ENCODE measurements around the gene TSC2.
"Not testable (repeated sequence)": the region's sequence is repeated elsewhere in the genome, so short reads cannot be mapped to it uniquely, and the experiment has no call there.

TSC2 gene

GRCh38 chr16:2124377-2124693 is 76.5 kb downstream of the TSC2 start:
- not testable (repeated sequence) for H3K27ac ChIP-seq (ENCODE audit: low read length); H3K27me3 ChIP-seq (ENCODE audit: low read depth, low read length); H3K36me3 ChIP-seq (ENCODE audit: control insufficient read depth in 1 of 2, insufficient read depth in 2 of 2, low read length in 2 of 2); H3K9me3 ChIP-seq (ENCODE audit: control insufficient read depth in 1 of 2, low read length in 2 of 2)
- peak overlapping the region in 1 of 2 donors; percentile 47 for H3K4me3 ChIP-seq (ENCODE audit: low read depth in 1 of 2, low read length in 2 of 2)
- H3K4me1 ChIP-seq (ENCODE audit: control insufficient read depth in 1 of 2, insufficient read depth in 2 of 2, low read length in 2 of 2): peaks cover 0 to 43% of the 10 kb centered on the region in 2 donors

DNA sequence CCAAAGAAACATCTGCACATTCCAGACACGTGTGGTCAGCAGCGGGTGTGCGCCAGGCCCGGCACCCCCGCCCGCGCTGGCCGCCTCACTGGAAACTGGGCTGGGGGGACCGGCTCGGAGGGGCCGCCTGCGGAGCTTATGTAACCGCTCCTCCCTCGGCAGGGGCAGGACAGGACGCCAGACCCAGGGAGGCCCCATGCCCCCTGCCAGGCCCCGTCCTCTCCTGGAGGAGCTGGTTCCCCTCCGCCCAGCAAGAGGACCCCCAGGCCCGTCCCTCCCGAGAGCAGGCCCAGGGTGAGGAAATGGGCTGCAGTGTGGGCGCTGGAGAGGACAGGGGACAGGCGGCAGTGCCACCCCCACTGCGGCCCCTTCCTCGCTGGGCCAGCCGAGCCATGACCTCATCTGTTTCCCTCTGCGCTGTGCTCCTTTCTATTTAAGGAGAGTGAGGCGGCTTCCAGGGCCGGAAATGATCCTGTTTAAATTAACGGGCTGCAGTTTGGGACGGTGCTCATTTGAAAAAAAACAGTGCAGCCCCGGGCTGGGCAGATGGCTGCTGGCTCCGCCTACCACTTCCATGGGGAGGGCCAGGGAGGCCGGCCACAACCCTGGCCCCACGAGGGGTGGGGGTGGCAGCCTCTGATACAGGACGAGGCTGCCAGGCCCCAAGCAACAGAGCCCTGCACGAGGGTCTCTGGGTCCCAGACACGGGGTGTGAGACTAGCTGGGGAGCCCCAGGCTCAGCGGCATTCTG is 77.1 kb downstream of the TSC2 start:
- peaks cover 0 to 45% of the 10 kb centered on the region in 2 donors for H3K4me1 ChIP-seq (ENCODE audit: control insufficient read depth in 1 of 2, insufficient read depth in 2 of 2, low read length in 2 of 2)

GRCh38 chr16:2125609-2126008 is 77.8 kb downstream of the TSC2 start:
- Histone ChIP-seq H3K27ac (ENCODE audit: low read length) (peak overlapping the region; percentile 69), H3K4me1 (ENCODE audit: control insufficient read depth in 1 of 2, insufficient read depth in 2 of 2, low read length in 2 of 2) (peaks cover 0 to 45% of the 10 kb centered on the region in 2 donors), H3K4me3 (ENCODE audit: low read depth in 1 of 2, low read length in 2 of 2) (peak overlapping the region in 1 of 2 donors; percentile 47)
- H3K9me3 ChIP-seq (ENCODE audit: control insufficient read depth in 1 of 2, low read length in 2 of 2); H3K36me3 ChIP-seq (ENCODE audit: control insufficient read depth in 1 of 2, insufficient read depth in 2 of 2, low read length in 2 of 2); H3K27me3 ChIP-seq (ENCODE audit: low read depth, low read length): not testable (repeated sequence)

More for the DNA sequence above, 77.1 kb downstream of the TSC2 start:
- Histone ChIP-seq H3K27ac (ENCODE audit: low read length) (peak overlapping the region; percentile 69), H3K4me3 (ENCODE audit: low read depth in 1 of 2, low read length in 2 of 2) (peak overlapping the region in 1 of 2 donors; percentile 47)
- not testable (repeated sequence) for H3K27me3 ChIP-seq (ENCODE audit: low read depth, low read length); H3K9me3 ChIP-seq (ENCODE audit: control insufficient read depth in 1 of 2, low read length in 2 of 2); H3K36me3 ChIP-seq (ENCODE audit: control insufficient read depth in 1 of 2, insufficient read depth in 2 of 2, low read length in 2 of 2)

DNA sequence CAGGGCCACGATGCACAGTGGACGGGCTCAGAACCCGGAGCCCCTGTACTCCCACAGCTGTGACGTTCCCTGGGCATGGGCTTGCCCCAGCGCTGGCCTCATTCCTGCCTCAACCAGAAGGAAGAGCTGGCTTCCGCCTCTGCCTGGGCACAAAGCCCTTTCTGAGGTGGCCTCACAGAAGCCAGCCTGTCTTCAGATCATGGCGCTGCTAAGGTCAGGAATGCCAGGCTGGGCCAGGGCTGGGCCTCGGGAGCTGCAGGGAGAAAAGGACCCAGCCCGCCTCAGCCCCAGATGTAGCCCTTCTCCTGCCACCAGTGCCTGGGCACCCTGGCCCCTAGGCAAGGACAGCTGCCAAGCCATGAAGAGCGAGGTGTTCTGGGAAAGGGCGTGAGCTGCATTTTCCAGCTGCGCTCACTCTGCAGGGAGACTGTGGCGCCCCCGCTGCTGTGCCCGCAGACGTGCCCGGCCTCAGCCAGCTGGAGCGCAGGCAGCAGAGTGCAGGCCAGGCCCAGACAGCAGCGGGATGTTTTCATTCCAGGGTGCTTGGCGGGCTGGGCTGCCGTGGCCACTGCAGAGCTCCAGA is 78.5 kb downstream of the TSC2 start:
- not testable (repeated sequence) for H3K27me3 ChIP-seq (ENCODE audit: low read depth, low read length); H3K27ac ChIP-seq (ENCODE audit: low read length); H3K36me3 ChIP-seq (ENCODE audit: control insufficient read depth in 1 of 2, insufficient read depth in 2 of 2, low read length in 2 of 2); H3K9me3 ChIP-seq (ENCODE audit: control insufficient read depth in 1 of 2, low read length in 2 of 2)
- peaks cover 0 to 45% of the 10 kb centered on the region in 2 donors for H3K4me1 ChIP-seq (ENCODE audit: control insufficient read depth in 1 of 2, insufficient read depth in 2 of 2, low read length in 2 of 2)
- peak overlapping the region in 1 of 2 donors; percentile 47 for H3K4me3 ChIP-seq (ENCODE audit: low read depth in 1 of 2, low read length in 2 of 2)

DNA sequence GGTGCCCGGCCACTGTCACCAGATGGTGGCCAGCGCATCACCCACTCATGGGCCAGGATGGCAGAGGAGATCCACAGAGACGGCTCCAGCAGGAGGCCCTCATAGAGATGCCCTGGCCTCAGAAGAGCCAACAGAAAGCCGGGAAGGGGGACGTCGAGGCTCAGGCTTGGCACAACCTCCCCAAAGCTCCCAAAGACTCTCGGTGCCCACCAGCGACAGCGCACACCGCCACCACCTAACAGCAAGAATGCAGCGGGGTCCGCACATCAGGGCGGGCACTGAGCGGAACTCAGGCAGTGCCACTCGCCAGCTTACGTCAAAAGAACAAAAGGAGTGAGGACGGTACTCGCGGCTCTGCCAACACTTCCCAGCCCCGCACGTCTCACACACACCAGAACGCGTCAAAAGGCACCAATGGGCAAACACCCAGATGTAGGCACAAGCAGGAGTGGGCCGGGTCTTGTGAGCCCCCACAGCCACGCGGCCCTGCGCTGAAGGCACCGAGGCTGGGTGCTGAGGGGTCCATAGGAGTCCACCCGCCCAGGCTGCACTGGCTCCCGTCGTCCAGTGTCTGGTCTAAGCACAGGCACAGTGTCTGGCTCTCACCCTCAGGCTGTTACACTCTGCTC is 79.3 kb downstream of the TSC2 start:
- H3K27ac ChIP-seq (ENCODE audit: low read length); H3K36me3 ChIP-seq (ENCODE audit: control insufficient read depth in 1 of 2, insufficient read depth in 2 of 2, low read length in 2 of 2): not testable (repeated sequence)
- H3K4me1 ChIP-seq (ENCODE audit: control insufficient read depth in 1 of 2, insufficient read depth in 2 of 2, low read length in 2 of 2): peaks cover 0 to 41% of the 10 kb centered on the region in 2 donors

GRCh38 chr16:2127630-2128280 is 80.0 kb downstream of the TSC2 start:
- not testable (repeated sequence) for H3K9me3 ChIP-seq (ENCODE audit: control insufficient read depth in 1 of 2, low read length in 2 of 2); H3K36me3 ChIP-seq (ENCODE audit: control insufficient read depth in 1 of 2, insufficient read depth in 2 of 2, low read length in 2 of 2); H3K27me3 ChIP-seq (ENCODE audit: low read depth, low read length); H3K27ac ChIP-seq (ENCODE audit: low read length)
- Histone ChIP-seq H3K4me3 (ENCODE audit: low read depth in 1 of 2, low read length in 2 of 2) (peak overlapping the region in 1 of 2 donors; percentile 4), H3K4me1 (ENCODE audit: control insufficient read depth in 1 of 2, insufficient read depth in 2 of 2, low read length in 2 of 2) (peaks cover 0 to 34% of the 10 kb centered on the region in 2 donors)

More for the DNA sequence above, 79.3 kb downstream of the TSC2 start:
- not testable (repeated sequence) for H3K27me3 ChIP-seq (ENCODE audit: low read depth, low read length); H3K9me3 ChIP-seq (ENCODE audit: control insufficient read depth in 1 of 2, low read length in 2 of 2)
- peak overlapping the region in 1 of 2 donors; percentile 4 for H3K4me3 ChIP-seq (ENCODE audit: low read depth in 1 of 2, low read length in 2 of 2)

GRCh38 chr16:2129251-2129650 is 81.5 kb downstream of the TSC2 start:
- H3K4me1 ChIP-seq (ENCODE audit: control insufficient read depth in 1 of 2, insufficient read depth in 2 of 2, low read length in 2 of 2): peaks cover 0 to 34% of the 10 kb centered on the region in 2 donors
- not testable (repeated sequence) for H3K27me3 ChIP-seq (ENCODE audit: low read depth, low read length); H3K36me3 ChIP-seq (ENCODE audit: control insufficient read depth in 1 of 2, insufficient read depth in 2 of 2, low read length in 2 of 2); H3K4me3 ChIP-seq (ENCODE audit: low read depth in 1 of 2, low read length in 2 of 2); H3K9me3 ChIP-seq (ENCODE audit: control insufficient read depth in 1 of 2, low read length in 2 of 2); H3K27ac ChIP-seq (ENCODE audit: low read length)

DNA sequence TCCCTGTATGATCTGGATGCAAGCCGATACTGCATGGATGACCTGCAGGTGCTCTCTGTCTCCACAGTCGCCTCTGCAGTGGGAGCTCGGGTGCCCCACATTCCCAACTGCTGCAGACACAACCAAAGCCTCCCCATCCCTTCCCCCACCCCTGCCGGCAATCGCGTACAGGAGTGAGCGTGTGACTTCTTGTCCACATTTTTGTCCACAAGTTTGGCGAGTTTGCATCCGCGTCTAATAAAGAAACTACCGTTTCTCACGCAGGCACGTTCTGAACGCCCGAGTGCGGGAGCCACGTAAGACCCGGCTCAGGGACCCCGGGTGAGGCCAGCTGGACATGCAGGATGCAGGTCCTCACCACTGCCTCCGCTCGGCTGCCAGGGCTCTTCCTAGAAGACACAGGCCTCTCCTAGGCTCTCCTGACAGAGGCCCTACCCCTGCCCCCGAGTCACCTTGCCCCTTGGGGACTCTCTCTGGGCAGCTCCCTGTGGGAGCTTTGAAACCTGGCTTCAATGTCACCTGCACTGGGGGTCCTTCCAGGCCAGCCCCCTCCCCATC is 82.2 kb downstream of the TSC2 start:
- H3K4me1 ChIP-seq (ENCODE audit: control insufficient read depth in 1 of 2, insufficient read depth in 2 of 2, low read length in 2 of 2): peaks cover 0 to 34% of the 10 kb centered on the region in 2 donors
- H3K27me3 ChIP-seq (ENCODE audit: low read depth, low read length); H3K27ac ChIP-seq (ENCODE audit: low read length); H3K9me3 ChIP-seq (ENCODE audit: control insufficient read depth in 1 of 2, low read length in 2 of 2); H3K4me3 ChIP-seq (ENCODE audit: low read depth in 1 of 2, low read length in 2 of 2); H3K36me3 ChIP-seq (ENCODE audit: control insufficient read depth in 1 of 2, insufficient read depth in 2 of 2, low read length in 2 of 2): not testable (repeated sequence)

- not testable (repeated sequence) for H3K27ac ChIP-seq (ENCODE audit: low read length); H3K36me3 ChIP-seq (ENCODE audit: control insufficient read depth in 1 of 2, insufficient read depth in 2 of 2, low read length in 2 of 2); H3K9me3 ChIP-seq (ENCODE audit: control insufficient read depth in 1 of 2, low read length in 2 of 2); H3K27me3 ChIP-seq (ENCODE audit: low read depth, low read length)
- Histone ChIP-seq H3K4me3 (ENCODE audit: low read depth in 1 of 2, low read length in 2 of 2) (peak overlapping the region in 1 of 2 donors; percentile 28), H3K4me1 (ENCODE audit: control insufficient read depth in 1 of 2, insufficient read depth in 2 of 2, low read length in 2 of 2) (peaks cover 0 to 15% of the 10 kb centered on the region in 2 donors)
Observed at GRCh38 chr16:2133797-2134196, 86.0 kb downstream of the TSC2 start.

DNA sequence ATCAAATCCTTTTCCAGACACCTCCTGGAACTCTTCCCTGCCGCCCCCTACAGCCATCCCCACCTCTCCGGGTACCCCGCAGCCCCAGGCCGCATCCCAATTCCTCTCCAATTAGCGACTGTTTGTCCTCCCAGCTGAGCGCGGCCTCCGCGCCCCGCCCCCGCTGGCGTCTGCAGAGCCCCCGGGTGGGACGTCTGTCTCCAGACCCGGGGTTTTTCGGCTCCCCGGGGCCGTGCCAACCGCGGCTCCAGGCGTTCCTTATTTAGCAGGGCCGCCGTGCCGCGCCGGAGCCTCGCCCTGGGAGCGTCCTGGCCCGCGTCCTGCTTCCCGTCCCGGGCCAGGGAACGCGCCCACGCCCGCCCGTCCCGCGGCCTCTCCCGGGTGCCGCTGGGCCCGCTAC is 87.3 kb downstream of the TSC2 start:
- H3K27ac ChIP-seq (ENCODE audit: low read length); H3K36me3 ChIP-seq (ENCODE audit: control insufficient read depth in 1 of 2, insufficient read depth in 2 of 2, low read length in 2 of 2); H3K27me3 ChIP-seq (ENCODE audit: low read depth, low read length); H3K9me3 ChIP-seq (ENCODE audit: control insufficient read depth in 1 of 2, low read length in 2 of 2): not testable (repeated sequence)
- Histone ChIP-seq H3K4me3 (ENCODE audit: low read depth in 1 of 2, low read length in 2 of 2) (peak overlapping the region in 1 of 2 donors; percentile 52), H3K4me1 (ENCODE audit: control insufficient read depth in 1 of 2, insufficient read depth in 2 of 2, low read length in 2 of 2) (peaks cover 0 to 11% of the 10 kb centered on the region in 2 donors)

DNA sequence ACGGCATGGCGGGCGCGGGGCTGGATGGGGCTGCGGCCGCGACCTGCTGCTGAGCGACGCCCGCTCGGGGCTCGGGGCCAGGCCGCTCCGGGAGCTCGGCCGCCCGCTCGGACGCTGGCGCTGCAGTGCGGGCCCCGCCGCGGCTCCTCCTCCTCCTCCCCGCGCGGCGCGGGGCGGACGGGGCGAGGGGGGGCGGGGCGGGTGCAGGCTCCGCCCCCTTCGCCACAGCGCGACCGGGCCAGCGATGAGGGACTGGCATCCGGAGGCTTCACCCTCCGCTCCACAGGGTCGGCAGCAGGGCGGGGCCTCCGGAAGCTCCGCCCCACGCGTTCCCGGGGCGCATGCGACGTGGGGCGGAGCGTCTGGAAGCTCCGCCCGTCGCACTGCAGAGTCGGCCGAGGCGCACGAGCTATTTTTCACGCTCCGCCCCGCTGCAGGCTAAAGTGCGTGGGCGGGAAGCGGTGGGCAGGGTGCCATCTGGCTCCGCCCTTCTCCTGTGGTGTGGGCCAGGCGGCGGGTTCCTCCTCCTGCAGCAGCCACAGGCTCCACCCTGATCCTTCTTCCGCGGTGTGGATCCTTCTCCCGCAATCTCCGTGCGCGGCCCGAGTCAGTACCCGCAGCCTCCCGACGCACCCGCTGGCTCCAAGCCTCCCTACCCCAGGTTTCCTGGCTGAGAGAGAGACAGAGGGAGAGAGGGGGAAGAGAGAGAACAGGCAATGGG is 88.1 kb downstream of the TSC2 start, which contains the start of gene PKD1:
Gene PKD1, minus strand, starts transcription at position 129 of the 721 bp plus-strand sequence. CDS start 209 bp downstream, outside the sequence.
- not testable (repeated sequence) for H3K27me3 ChIP-seq (ENCODE audit: low read depth, low read length); H3K4me1 ChIP-seq (ENCODE audit: control insufficient read depth in 1 of 2, insufficient read depth in 2 of 2, low read length in 2 of 2); H3K9me3 ChIP-seq (ENCODE audit: control insufficient read depth in 1 of 2, low read length in 2 of 2); H3K36me3 ChIP-seq (ENCODE audit: control insufficient read depth in 1 of 2, insufficient read depth in 2 of 2, low read length in 2 of 2); H3K27ac ChIP-seq (ENCODE audit: low read length)
- H3K4me3 ChIP-seq (ENCODE audit: low read depth in 1 of 2, low read length in 2 of 2): peak within 1 kb of the TSS in 1 of 2 donors; percentile 52
